SK-N-SH treated with all-trans-retinoic acid at 6 μM for 48 hours (cell line): ENCODE results near the gene SLFN12.

Experiments used
- BACH2 ChIP-seq: fragments of 250-450 bp; sonication (Bioruptor Pico); IDR thresholded peaks from 2 replicates; pipeline ENCODE4 v1.9.0; 2021; ENCODE audit warnings: mild to moderate bottlenecking, borderline replicate concordance
- CSDC2 ChIP-seq: fragments of 250-450 bp; sonication (Bioruptor Pico); IDR thresholded peaks from 2 replicates; pipeline ENCODE4 v1.5.0; 2020; ENCODE audit warnings: mild to moderate bottlenecking, moderate library complexity
- ISL1 ChIP-seq: fragments of 250-450 bp; sonication (Bioruptor Pico); IDR thresholded peaks from 2 replicates; pipeline ENCODE4 v2.1.2; 2022; ENCODE audit warnings: mild to moderate bottlenecking, moderate library complexity
- PATZ1 ChIP-seq: fragments of 250-450 bp; sonication (Bioruptor Pico); IDR thresholded peaks from 2 replicates; pipeline ENCODE4 v1.8.0; 2020; ENCODE audit warnings: mild to moderate bottlenecking, moderate library complexity, borderline replicate concordance
- PPARA ChIP-seq: fragments of 250-450 bp; sonication (Bioruptor Pico); IDR thresholded peaks from 2 replicates; pipeline ENCODE4 v1.5.0; 2020; ENCODE audit warnings: mild to moderate bottlenecking, borderline replicate concordance
- RARB ChIP-seq: fragments of 250-450 bp; sonication (Bioruptor Pico); IDR thresholded peaks from 2 replicates; pipeline ENCODE4 v1.8.0; 2021; ENCODE audit warnings: mild to moderate bottlenecking, moderate library complexity
- TOX ChIP-seq: fragments of 250-450 bp; sonication (Bioruptor Pico); IDR thresholded peaks from 2 replicates; pipeline ENCODE4 v1.8.0; 2021; ENCODE audit warnings: mild to moderate bottlenecking, moderate library complexity, borderline replicate concordance
- TSHZ2 ChIP-seq: fragments of 250-450 bp; sonication (Bioruptor Pico); IDR thresholded peaks from 2 replicates; pipeline ENCODE4 v1.5.0; 2020; ENCODE audit warnings: mild to moderate bottlenecking, moderate library complexity
- ZFP30 ChIP-seq: fragments of 450-650 bp; formaldehyde crosslinking; IDR thresholded peaks from 2 replicates; pipeline ENCODE4 v1.5.0; 2022; ENCODE audit warnings: mild to moderate bottlenecking, moderate library complexity
- ZNF565 ChIP-seq: fragments of 450-650 bp; formaldehyde crosslinking; conservative IDR thresholded peaks from 2 replicates; pipeline ENCODE4 v1.5.0; 2020; ENCODE audit warnings: low read depth, mild to moderate bottlenecking, moderate library complexity
- ZNF8 ChIP-seq: fragments of 450-650 bp; formaldehyde crosslinking; IDR thresholded peaks from 2 replicates; pipeline ENCODE4 v1.5.0; 2020; ENCODE audit warnings: mild to moderate bottlenecking, moderate library complexity
- TF ChIP-seq, protein P1 (sequence below): fragments of 250-450 bp; sonication (Bioruptor Pico); IDR thresholded peaks from 2 replicates; pipeline ENCODE4 v1.8.0; 2021; ENCODE audit warnings: low read depth, mild to moderate bottlenecking, moderate library complexity, borderline replicate concordance

DNA sequence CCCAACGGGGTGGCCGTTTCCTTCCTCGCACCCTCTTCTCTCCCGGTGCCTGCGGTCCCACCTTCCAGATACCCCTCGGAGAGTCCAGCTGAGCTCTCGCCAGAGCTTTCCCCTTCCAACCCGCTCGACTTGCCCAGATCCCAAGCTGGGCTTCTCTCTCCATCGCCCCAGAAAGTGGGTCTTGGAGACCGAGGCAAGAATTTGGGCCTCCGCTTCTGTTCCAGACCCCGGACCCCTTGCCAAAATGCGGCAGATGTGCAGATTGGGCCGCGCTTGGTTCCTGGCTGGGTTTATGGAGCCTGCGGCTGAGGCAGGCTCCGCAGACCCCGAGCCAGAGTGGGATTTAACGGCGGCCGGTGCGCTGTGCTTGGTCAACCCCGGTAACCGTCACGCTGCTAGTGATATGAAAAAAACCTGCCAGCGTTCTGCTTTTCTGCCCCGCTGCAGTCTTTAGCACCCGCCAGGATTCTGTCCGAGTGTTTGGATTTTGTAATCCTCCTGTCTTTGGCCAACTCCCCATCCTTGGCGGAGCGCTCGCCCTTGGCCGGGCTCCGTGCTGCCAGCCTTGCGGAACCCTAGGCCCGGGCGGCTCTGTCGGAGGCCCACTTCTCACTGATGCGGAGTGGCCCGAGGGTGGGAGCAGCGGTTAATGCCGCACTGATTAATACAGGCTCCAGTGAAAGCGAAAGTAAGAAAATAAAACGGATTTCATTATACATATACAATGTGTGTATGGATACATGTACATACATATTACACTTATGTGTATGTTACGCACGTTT lies 58.1 kb downstream of the SLFN12 start:
- no peak for TF ChIP-seq RARB (CRISPR knock-in tag)
- no peak for TF ChIP-seq ZFP30
- TF ChIP-seq TOX = no peak
- TF ChIP-seq ZNF565 (CRISPR knock-in tag) = no peak
- no peak for TF ChIP-seq PATZ1 (CRISPR knock-in tag)
- no peak for TF ChIP-seq ZNF8 (CRISPR knock-in tag)
- TF ChIP-seq ISL1 = no peak
- no peak for TF ChIP-seq TSHZ2 (CRISPR knock-in tag)
- TF ChIP-seq PPARA (CRISPR knock-in tag) = no peak
- TF ChIP-seq CSDC2 (CRISPR knock-in tag) = no peak
- TF ChIP-seq, protein P1, sequence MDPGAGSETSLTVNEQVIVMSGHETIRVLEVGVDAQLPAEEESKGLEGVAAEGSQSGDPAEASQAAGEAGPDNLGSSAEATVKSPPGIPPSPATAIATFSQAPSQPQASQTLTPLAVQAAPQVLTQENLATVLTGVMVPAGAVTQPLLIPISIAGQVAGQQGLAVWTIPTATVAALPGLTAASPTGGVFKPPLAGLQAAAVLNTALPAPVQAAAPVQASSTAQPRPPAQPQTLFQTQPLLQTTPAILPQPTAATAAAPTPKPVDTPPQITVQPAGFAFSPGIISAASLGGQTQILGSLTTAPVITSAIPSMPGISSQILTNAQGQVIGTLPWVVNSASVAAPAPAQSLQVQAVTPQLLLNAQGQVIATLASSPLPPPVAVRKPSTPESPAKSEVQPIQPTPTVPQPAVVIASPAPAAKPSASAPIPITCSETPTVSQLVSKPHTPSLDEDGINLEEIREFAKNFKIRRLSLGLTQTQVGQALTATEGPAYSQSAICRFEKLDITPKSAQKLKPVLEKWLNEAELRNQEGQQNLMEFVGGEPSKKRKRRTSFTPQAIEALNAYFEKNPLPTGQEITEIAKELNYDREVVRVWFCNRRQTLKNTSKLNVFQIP (CRISPR knock-in tag) = no peak
- no peak for TF ChIP-seq BACH2 (CRISPR knock-in tag)
